ENCODE results near the gene SYT15.
"Not testable (repeated sequence)": the region's sequence is repeated elsewhere in the genome, so short reads cannot be mapped to it uniquely, and the experiment has no call there.

Gene SYT15

GRCh38 chr10:46556515-46557318 is 22.2 kb upstream of the SYT15 start, which contains the start of gene GPRIN2:
TSS of gene GPRIN2 (minus strand) at chr10:46556658. CDS start at chr10:46550736, 5,922 bp downstream.
- FAIRE-seq = no peak

GRCh38 chr10:46557319-46558121 is 21.4 kb upstream of the SYT15 start:
- FAIRE-seq = no peak

- no peak for FAIRE-seq
Measured at GRCh38 chr10:46558122-46558391, 20.9 kb upstream of the SYT15 start.

GRCh38 chr10:46558392-46559185 is 20.3 kb upstream of the SYT15 start:
- FAIRE-seq = no peak

GRCh38 chr10:46559231-46559671 is 19.7 kb upstream of the SYT15 start:
- FAIRE-seq = no peak

- no peak for FAIRE-seq
Measured at GRCh38 chr10:46560381-46560780, 18.5 kb upstream of the SYT15 start.

- no peak for FAIRE-seq
Measured at GRCh38 chr10:46560952-46561351, 18.0 kb upstream of the SYT15 start.

GRCh38 chr10:46565591-46566332 is 13.2 kb upstream of the SYT15 start:
- not testable (repeated sequence) for FAIRE-seq

GRCh38 chr10:46567151-46567550 is 11.8 kb upstream of the SYT15 start:
- not testable (repeated sequence) for FAIRE-seq

GRCh38 chr10:46570655-46571054 is 8.3 kb upstream of the SYT15 start:
- not testable (repeated sequence) for FAIRE-seq

GRCh38 chr10:46572765-46573164 is 6.2 kb upstream of the SYT15 start:
- not testable (repeated sequence) for FAIRE-seq

- FAIRE-seq = not testable (repeated sequence)
Measured at GRCh38 chr10:46573314-46573713, 5.6 kb upstream of the SYT15 start.

- not testable (repeated sequence) for FAIRE-seq
Measured at GRCh38 chr10:46573884-46574283, 5.0 kb upstream of the SYT15 start.

GRCh38 chr10:46577624-46578473 is 1.1 kb upstream of the SYT15 start:
- not testable (repeated sequence) for FAIRE-seq

GRCh38 chr10:46579378-46579777 is 450 bp downstream of the SYT15 start:
- FAIRE-seq = not testable (repeated sequence)

- FAIRE-seq = not testable (repeated sequence)
Measured at GRCh38 chr10:46581997-46582396, 3.1 kb downstream of the SYT15 start.

GRCh38 chr10:46582568-46582967 is 3.6 kb downstream of the SYT15 start:
- FAIRE-seq = not testable (repeated sequence)

GRCh38 chr10:46584196-46584595 is 5.3 kb downstream of the SYT15 start:
- FAIRE-seq = not testable (repeated sequence)

- FAIRE-seq = not testable (repeated sequence)
Measured at GRCh38 chr10:46585246-46585645, 6.3 kb downstream of the SYT15 start.

- not testable (repeated sequence) for FAIRE-seq
Measured at GRCh38 chr10:46587546-46587945, 8.6 kb downstream of the SYT15 start.

- FAIRE-seq = not testable (repeated sequence)
Measured at GRCh38 chr10:46588221-46588620, 9.3 kb downstream of the SYT15 start.

All from colon (tissue), 2 donors.